ENCODE measurements around the gene NAV2.
"Not testable (repeated sequence)": the region's sequence is repeated elsewhere in the genome, so short reads cannot be mapped to it uniquely, and the experiment has no call there.

The NAV2 gene

GRCh38 chr11:20080032-20080685 is 367.5 kb downstream of the NAV2 start:
- Histone ChIP-seq H3K36me3 (ENCODE audit: control insufficient read depth, insufficient read depth, low read length) (no peaks in the 10 kb centered on the region), H3K9me3 (ENCODE audit: control insufficient read depth, low read length) (no peaks in the 10 kb centered on the region), H3K27me3 (ENCODE audit: control insufficient read depth, insufficient read depth, low read length) (no peaks in the 10 kb centered on the region)

GRCh38 chr11:20081336-20081735 is 368.7 kb downstream of the NAV2 start:
- no peaks in the 10 kb centered on the region for H3K27me3 ChIP-seq (ENCODE audit: control insufficient read depth, insufficient read depth, low read length)
- no peak overlapping the region for H3K9ac ChIP-seq (ENCODE audit: low read length)
- no peaks in the 10 kb centered on the region for H3K4me1 ChIP-seq (ENCODE audit: control insufficient read depth, insufficient read depth, low read length)
- no peaks in the 10 kb centered on the region for H3K36me3 ChIP-seq (ENCODE audit: control insufficient read depth, insufficient read depth, low read length)
- no peak overlapping the region for H3K4me3 ChIP-seq (ENCODE audit: low read length)
- H3K9me3 ChIP-seq (ENCODE audit: control insufficient read depth, low read length) = no peaks in the 10 kb centered on the region

More at GRCh38 chr11:20080032-20080685, 367.5 kb downstream of the NAV2 start:
- Histone ChIP-seq H3K9ac (ENCODE audit: low read length) (no peak overlapping the region), H3K4me3 (ENCODE audit: low read length) (no peak overlapping the region), H3K4me1 (ENCODE audit: control insufficient read depth, insufficient read depth, low read length) (no peaks in the 10 kb centered on the region)

- not testable (repeated sequence) for H3K36me3 ChIP-seq (ENCODE audit: control insufficient read depth, insufficient read depth, low read length); H3K4me1 ChIP-seq (ENCODE audit: control insufficient read depth, insufficient read depth, low read length); H3K9ac ChIP-seq (ENCODE audit: low read length); H3K4me3 ChIP-seq (ENCODE audit: low read length); H3K9me3 ChIP-seq (ENCODE audit: control insufficient read depth, low read length); H3K27me3 ChIP-seq (ENCODE audit: control insufficient read depth, insufficient read depth, low read length)
Measured at GRCh38 chr11:20083877-20084276, 371.2 kb downstream of the NAV2 start.

GRCh38 chr11:20084921-20085814 is 372.5 kb downstream of the NAV2 start:
- no peak overlapping the region for H3K4me3 ChIP-seq (ENCODE audit: low read length)
- no peak overlapping the region for H3K9ac ChIP-seq (ENCODE audit: low read length)
- no peaks in the 10 kb centered on the region for H3K27me3 ChIP-seq (ENCODE audit: control insufficient read depth, insufficient read depth, low read length)
- H3K4me1 ChIP-seq (ENCODE audit: control insufficient read depth, insufficient read depth, low read length) = no peaks in the 10 kb centered on the region
- H3K36me3 ChIP-seq (ENCODE audit: control insufficient read depth, insufficient read depth, low read length) = no peaks in the 10 kb centered on the region
- H3K9me3 ChIP-seq (ENCODE audit: control insufficient read depth, low read length) = no peaks in the 10 kb centered on the region

GRCh38 chr11:20085918-20086317 is 373.3 kb downstream of the NAV2 start:
- Histone ChIP-seq H3K4me3 (ENCODE audit: low read length) (no peak overlapping the region), H3K36me3 (ENCODE audit: control insufficient read depth, insufficient read depth, low read length) (no peaks in the 10 kb centered on the region), H3K4me1 (ENCODE audit: control insufficient read depth, insufficient read depth, low read length) (no peaks in the 10 kb centered on the region), H3K9me3 (ENCODE audit: control insufficient read depth, low read length) (no peaks in the 10 kb centered on the region), H3K27me3 (ENCODE audit: control insufficient read depth, insufficient read depth, low read length) (no peaks in the 10 kb centered on the region), H3K9ac (ENCODE audit: low read length) (no peak overlapping the region)

- Histone ChIP-seq H3K4me3 (ENCODE audit: low read length) (no peak overlapping the region), H3K36me3 (ENCODE audit: control insufficient read depth, insufficient read depth, low read length) (no peaks in the 10 kb centered on the region), H3K4me1 (ENCODE audit: control insufficient read depth, insufficient read depth, low read length) (no peaks in the 10 kb centered on the region), H3K9me3 (ENCODE audit: control insufficient read depth, low read length) (no peaks in the 10 kb centered on the region), H3K27me3 (ENCODE audit: control insufficient read depth, insufficient read depth, low read length) (no peaks in the 10 kb centered on the region), H3K9ac (ENCODE audit: low read length) (no peak overlapping the region)
Measured at GRCh38 chr11:20087118-20087521, 374.5 kb downstream of the NAV2 start.

- H3K36me3 ChIP-seq (ENCODE audit: control insufficient read depth, insufficient read depth, low read length) = no peaks in the 10 kb centered on the region
- H3K4me3 ChIP-seq (ENCODE audit: low read length) = no peak overlapping the region
- H3K9ac ChIP-seq (ENCODE audit: low read length) = no peak overlapping the region
- H3K27me3 ChIP-seq (ENCODE audit: control insufficient read depth, insufficient read depth, low read length) = no peaks in the 10 kb centered on the region
- no peaks in the 10 kb centered on the region for H3K4me1 ChIP-seq (ENCODE audit: control insufficient read depth, insufficient read depth, low read length)
- H3K9me3 ChIP-seq (ENCODE audit: control insufficient read depth, low read length) = no peaks in the 10 kb centered on the region
Measured at GRCh38 chr11:20088397-20089225, 376.0 kb downstream of the NAV2 start.

- Histone ChIP-seq H3K36me3 (ENCODE audit: control insufficient read depth, insufficient read depth, low read length) (no peaks in the 10 kb centered on the region), H3K9me3 (ENCODE audit: control insufficient read depth, low read length) (no peaks in the 10 kb centered on the region), H3K4me1 (ENCODE audit: control insufficient read depth, insufficient read depth, low read length) (no peaks in the 10 kb centered on the region), H3K9ac (ENCODE audit: low read length) (no peak overlapping the region), H3K4me3 (ENCODE audit: low read length) (no peak overlapping the region), H3K27me3 (ENCODE audit: control insufficient read depth, insufficient read depth, low read length) (no peaks in the 10 kb centered on the region)
Measured at GRCh38 chr11:20089367-20089766, 376.7 kb downstream of the NAV2 start.

GRCh38 chr11:20089796-20090653 is 377.4 kb downstream of the NAV2 start:
- Histone ChIP-seq H3K36me3 (ENCODE audit: control insufficient read depth, insufficient read depth, low read length) (no peaks in the 10 kb centered on the region), H3K27me3 (ENCODE audit: control insufficient read depth, insufficient read depth, low read length) (no peaks in the 10 kb centered on the region), H3K4me1 (ENCODE audit: control insufficient read depth, insufficient read depth, low read length) (no peaks in the 10 kb centered on the region), H3K9me3 (ENCODE audit: control insufficient read depth, low read length) (no peaks in the 10 kb centered on the region), H3K9ac (ENCODE audit: low read length) (no peak overlapping the region), H3K4me3 (ENCODE audit: low read length) (no peak overlapping the region)

GRCh38 chr11:20090654-20091374 is 378.2 kb downstream of the NAV2 start:
- H3K36me3 ChIP-seq (ENCODE audit: control insufficient read depth, insufficient read depth, low read length) = no peaks in the 10 kb centered on the region
- H3K4me3 ChIP-seq (ENCODE audit: low read length) = no peak overlapping the region
- no peaks in the 10 kb centered on the region for H3K27me3 ChIP-seq (ENCODE audit: control insufficient read depth, insufficient read depth, low read length)
- no peak overlapping the region for H3K9ac ChIP-seq (ENCODE audit: low read length)
- no peaks in the 10 kb centered on the region for H3K4me1 ChIP-seq (ENCODE audit: control insufficient read depth, insufficient read depth, low read length)
- H3K9me3 ChIP-seq (ENCODE audit: control insufficient read depth, low read length) = no peaks in the 10 kb centered on the region

- H3K9ac ChIP-seq (ENCODE audit: low read length) = no peak overlapping the region
- H3K36me3 ChIP-seq (ENCODE audit: control insufficient read depth, insufficient read depth, low read length) = no peaks in the 10 kb centered on the region
- no peaks in the 10 kb centered on the region for H3K4me1 ChIP-seq (ENCODE audit: control insufficient read depth, insufficient read depth, low read length)
- H3K4me3 ChIP-seq (ENCODE audit: low read length) = no peak overlapping the region
- H3K9me3 ChIP-seq (ENCODE audit: control insufficient read depth, low read length) = no peaks in the 10 kb centered on the region
- no peaks in the 10 kb centered on the region for H3K27me3 ChIP-seq (ENCODE audit: control insufficient read depth, insufficient read depth, low read length)
Measured at GRCh38 chr11:20093775-20094174, 381.1 kb downstream of the NAV2 start.
